GM10248 (cell line): Measurements from ENCODE around the gene RASL10A.
"Not testable (repeated sequence)": the region's sequence is repeated elsewhere in the genome, so short reads cannot be mapped to it uniquely, and the experiment has no call there.

Experiments used
- CTCF ChIA-PET: fragments of 300-600 bp; sonication (Branson Sonifier 250); formaldehyde crosslinking; extraction: SDS; loops from one replicate; lab custom pipeline; 2021; ENCODE audit warnings: antibody characterized with exemption; lab: Yijun Ruan, JAX
- POLR2A ChIA-PET: fragments of 350-650 bp; sonication (Branson Sonifier 250); formaldehyde crosslinking; extraction: SDS; loops from one replicate; lab custom pipeline; 2020; ENCODE audit warnings: antibody characterized with exemption; lab: Yijun Ruan, JAX
- DNase-seq: peaks from one replicate; pipeline ENCODE4 v3.0.0; 2012; ENCODE audit errors: extremely low spot score
- CTCF ChIP-seq: IDR thresholded peaks from 2 replicates; pipeline ENCODE4 v1.5.1; 2012; ENCODE audit warnings: mild to moderate bottlenecking, low read depth; ENCODE audit errors: extremely low read depth, missing control alignments, control extremely low read depth

Gene RASL10A

DNA sequence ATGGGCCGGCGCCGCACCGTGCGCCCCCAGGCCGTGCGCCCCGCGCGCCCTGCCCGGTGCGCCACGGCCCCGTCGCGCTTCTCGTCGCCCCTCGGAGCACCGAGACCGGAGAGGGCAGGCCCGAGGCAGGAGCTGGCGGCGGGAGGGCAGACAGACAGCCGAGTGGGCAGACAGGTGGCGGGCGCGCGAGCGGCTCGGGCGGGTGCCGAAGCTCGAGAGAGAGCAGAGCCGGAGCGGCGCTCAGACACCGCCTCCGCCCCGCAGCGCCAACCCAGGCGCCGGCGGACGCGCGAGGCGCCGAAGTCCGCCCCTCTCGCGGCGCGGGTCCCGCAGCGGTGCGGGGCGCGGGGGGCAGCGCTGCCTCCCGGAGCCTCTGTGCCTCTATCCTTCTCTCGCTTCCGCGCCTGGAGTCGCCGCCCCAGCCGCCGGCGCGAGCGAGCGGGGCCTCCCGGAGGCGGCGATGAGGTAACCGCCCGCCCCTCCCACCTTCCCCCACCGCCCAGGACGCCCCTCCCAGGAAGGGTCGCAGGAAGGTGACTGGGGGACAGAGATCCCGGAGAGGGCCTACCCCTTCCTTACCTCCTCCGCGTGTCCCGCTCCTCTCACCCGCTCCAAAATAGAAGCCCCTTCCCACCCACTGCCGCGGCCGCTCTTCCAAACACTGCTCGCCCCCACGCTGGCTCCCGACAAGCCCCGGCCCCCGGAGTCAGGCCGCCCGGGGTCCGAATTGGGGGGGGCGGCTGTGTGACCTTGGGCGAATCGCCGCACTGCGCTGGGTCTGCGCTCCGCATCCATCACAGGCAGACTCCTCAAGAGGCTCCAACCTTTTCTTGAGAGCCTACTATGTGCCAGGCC lies at the start of gene RASL10A:
RASL10A (minus strand) TSS at position 412 of the 855 bp plus-strand sequence. CDS start 451 bp downstream, outside the sequence.
- no peak for DNase-seq
- ChIA-PET CTCF (no interaction called here), POLR2A (no interaction called here)
- no peak for TF ChIP-seq CTCF

DNA sequence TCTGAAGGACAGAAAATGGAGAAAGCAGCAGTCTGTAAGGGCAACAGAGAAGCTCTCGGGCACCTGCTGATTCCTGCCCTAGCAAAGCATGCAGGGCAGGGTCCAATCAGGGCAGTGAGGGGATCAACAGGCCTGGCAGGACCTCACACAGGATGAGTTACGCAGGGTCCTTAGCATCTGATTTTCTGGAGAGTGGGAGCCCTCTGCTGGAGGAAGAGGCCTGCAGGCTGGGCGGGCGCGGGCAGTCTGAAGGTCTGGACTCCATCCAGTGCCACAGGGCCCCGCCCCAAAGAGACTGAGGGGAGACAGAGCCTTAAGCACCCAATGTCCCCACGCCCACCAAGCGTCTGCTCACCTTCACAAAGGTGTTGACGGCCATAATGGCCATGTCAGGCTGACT lies 44.0 kb upstream of the RASL10A start:
- no peak for TF ChIP-seq CTCF
- ChIA-PET CTCF (interaction anchor here (0.9 to 1.1 kb wide), 2 partner anchors 16 to 23 kb away, joined by 3 read pairs; no protein-coding TSS in a partner anchor), POLR2A (no interaction called here)
- no peak for DNase-seq

DNA sequence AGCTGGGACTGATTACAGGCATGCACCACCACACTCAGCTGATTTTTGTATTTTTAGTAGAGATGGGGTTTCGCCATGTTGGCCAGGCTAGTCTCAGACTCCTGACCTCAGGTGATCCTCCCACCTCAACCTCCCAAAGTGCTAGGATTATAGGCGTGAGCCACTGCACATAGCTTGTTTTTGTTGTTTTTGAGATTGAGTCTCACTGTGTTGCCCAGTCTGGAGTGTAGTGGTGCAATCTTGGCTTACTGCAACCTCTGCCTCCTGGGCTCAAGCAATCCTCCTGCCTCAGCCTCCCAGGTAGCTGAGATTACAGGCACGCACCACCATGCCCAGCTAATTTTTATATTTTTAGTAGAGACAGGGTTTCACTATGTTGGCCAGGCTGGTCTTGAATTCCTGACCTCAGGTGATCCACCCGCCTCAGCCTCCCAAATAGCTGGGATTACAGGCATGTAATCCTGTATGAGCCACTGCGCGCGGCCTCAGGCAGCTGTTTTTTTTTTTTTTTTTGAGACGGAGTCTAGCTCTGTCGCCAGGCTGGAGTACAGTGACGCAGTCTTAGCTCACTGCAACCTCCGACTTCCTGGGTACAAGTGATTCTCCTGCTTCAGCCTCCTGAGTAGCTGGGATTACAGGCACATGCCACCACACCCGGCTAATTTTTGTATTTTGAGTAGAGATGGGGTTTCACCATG lies 41.8 kb upstream of the RASL10A start:
- CTCF ChIA-PET = interaction anchor here (1.0 to 1.2 kb wide), 3 partner anchors 10 to 38 kb away, joined by 3 to 4 read pairs (median 3); partner anchors contain the start of gene AP1B1
- DNase-seq, POLR2A ChIA-PET: not testable (repeated sequence)

GRCh38 chr22:29353860-29354259 lies 38.4 kb upstream of the RASL10A start:
- ChIA-PET CTCF (interaction anchor here (1.3 to 1.4 kb wide), 2 partner anchors 11 to 427 kb away, joined by 3 to 5 read pairs; no protein-coding TSS in a partner anchor), POLR2A (no interaction called here)
- no peak for DNase-seq
- TF ChIP-seq CTCF = no peak

DNA sequence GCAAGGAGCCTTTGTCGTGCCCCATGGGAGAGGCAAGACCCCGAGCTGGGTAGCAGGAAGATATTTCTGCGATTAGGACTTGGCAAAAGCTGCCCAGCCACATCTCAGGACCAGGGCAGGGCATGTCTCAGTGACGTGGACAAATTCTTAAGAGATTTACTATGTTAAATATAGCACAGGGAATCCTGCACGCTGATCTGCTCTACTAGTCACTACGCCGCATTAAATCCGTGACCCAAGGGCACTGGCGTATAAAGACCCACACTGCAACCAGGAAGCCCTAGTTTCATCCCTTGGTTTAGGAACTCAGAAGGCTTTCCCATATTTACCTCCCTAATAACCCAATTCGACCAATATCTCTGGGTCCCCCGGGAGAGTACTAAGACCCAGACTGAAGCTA lies 37.8 kb upstream of the RASL10A start:
- POLR2A ChIA-PET = no interaction called here
- no peak for DNase-seq
- TF ChIP-seq CTCF = no peak
- CTCF ChIA-PET = interaction anchor here (1.4 kb wide), 1 partner anchor 428 kb away, joined by 3 read pairs; no protein-coding TSS in a partner anchor

DNA sequence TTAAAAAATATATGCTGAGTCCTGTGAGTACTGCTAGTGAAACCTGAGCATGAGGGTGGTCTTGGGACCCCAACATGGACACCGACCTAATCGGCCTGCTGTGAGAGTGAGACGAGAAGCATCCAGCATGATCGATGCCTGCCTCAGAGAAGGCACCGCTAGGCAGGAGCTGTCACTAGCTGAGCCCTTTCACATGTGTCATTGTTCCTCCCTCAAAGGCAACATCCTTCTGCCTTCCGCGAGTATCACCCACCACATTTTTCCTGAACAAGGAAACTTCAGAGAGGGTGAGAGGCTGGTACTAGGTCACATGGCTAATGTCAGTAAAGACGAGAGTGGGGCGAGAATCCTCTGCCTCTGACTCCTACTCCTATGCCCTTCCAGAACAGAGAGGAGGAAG lies 37.3 kb upstream of the RASL10A start:
- ChIA-PET CTCF (no interaction called here), POLR2A (no interaction called here)
- TF ChIP-seq CTCF = no peak
- no peak for DNase-seq
